ENCODE results near the gene SRCIN1.

SRCIN1 gene

GRCh38 chr17:38565853-38566665 is 39.7 kb downstream of the SRCIN1 start:
- H3K4me2 ChIP-seq (ENCODE audit: low read depth, low read length, poor library complexity, severe bottlenecking), result no peak overlapping the region
- TF ChIP-seq EZH2phosphoT487 (conservative IDR thresholded peaks at IDR 0.05; ENCODE audit: low read length) (no peak), CTCF (IDR thresholded peaks at IDR 0.05; ENCODE audit: insufficient read depth, low read length, poor library complexity, severe bottlenecking) (no peak)
- H3K9me2 ChIP-seq (replicated peaks; ENCODE audit: insufficient read depth, low read length), result no peaks in the 10 kb centered on the region
- no peaks in the 10 kb centered on the region for H3K79me2 ChIP-seq (ENCODE audit: insufficient read depth, low read length)
- H3K36me3 ChIP-seq (ENCODE audit: low read length), result no peaks in the 10 kb centered on the region
- H3K9me3 ChIP-seq (ENCODE audit: insufficient read depth, low read length), result no peaks in the 10 kb centered on the region
- no peaks in the 10 kb centered on the region for H4K20me1 ChIP-seq (ENCODE audit: low read depth, low read length)
- H3K27ac ChIP-seq (ENCODE audit: low read depth, low read length), result no peak overlapping the region
- H3K9ac ChIP-seq (ENCODE audit: low read length), result no peak overlapping the region
- no peaks in the 10 kb centered on the region for H3K27me3 ChIP-seq (ENCODE audit: low read length)
- no peak overlapping the region for H2AFZ ChIP-seq (ENCODE audit: low read depth, low read length, severe bottlenecking)
- H3K4me3 ChIP-seq (ENCODE audit: insufficient read depth, low read length, poor library complexity, severe bottlenecking), result no peak overlapping the region
- no peaks in the 10 kb centered on the region for H3F3A ChIP-seq (ENCODE audit: insufficient read depth)

GRCh38 chr17:38564869-38565268 is 40.9 kb downstream of the SRCIN1 start:
- Histone ChIP-seq H3K9ac (ENCODE audit: low read length) (no peak overlapping the region), H3K27me3 (ENCODE audit: low read length) (no peaks in the 10 kb centered on the region), H3K27ac (ENCODE audit: low read depth, low read length) (no peak overlapping the region), H3K4me3 (ENCODE audit: insufficient read depth, low read length, poor library complexity, severe bottlenecking) (no peak overlapping the region), H4K20me1 (ENCODE audit: low read depth, low read length) (no peaks in the 10 kb centered on the region), H3K79me2 (ENCODE audit: insufficient read depth, low read length) (no peaks in the 10 kb centered on the region), H2AFZ (ENCODE audit: low read depth, low read length, severe bottlenecking) (no peak overlapping the region), H3K4me2 (ENCODE audit: low read depth, low read length, poor library complexity, severe bottlenecking) (no peak overlapping the region), H3F3A (ENCODE audit: insufficient read depth) (no peaks in the 10 kb centered on the region), H3K9me3 (ENCODE audit: insufficient read depth, low read length) (no peaks in the 10 kb centered on the region), H3K9me2 (replicated peaks; ENCODE audit: insufficient read depth, low read length) (no peaks in the 10 kb centered on the region), H3K36me3 (ENCODE audit: low read length) (no peaks in the 10 kb centered on the region)
- no peak for TF ChIP-seq EZH2phosphoT487 (conservative IDR thresholded peaks at IDR 0.05; ENCODE audit: low read length)
- TF ChIP-seq CTCF (IDR thresholded peaks at IDR 0.05; ENCODE audit: insufficient read depth, low read length, poor library complexity, severe bottlenecking), result no peak

- Histone ChIP-seq H3K9me3 (ENCODE audit: insufficient read depth, low read length) (no peaks in the 10 kb centered on the region), H3K4me2 (ENCODE audit: low read depth, low read length, poor library complexity, severe bottlenecking) (no peak overlapping the region), H3K9ac (ENCODE audit: low read length) (no peak overlapping the region), H3K79me2 (ENCODE audit: insufficient read depth, low read length) (no peaks in the 10 kb centered on the region), H3K27ac (ENCODE audit: low read depth, low read length) (no peak overlapping the region), H3K4me3 (ENCODE audit: insufficient read depth, low read length, poor library complexity, severe bottlenecking) (no peak overlapping the region), H3K27me3 (ENCODE audit: low read length) (no peaks in the 10 kb centered on the region), H2AFZ (ENCODE audit: low read depth, low read length, severe bottlenecking) (no peak overlapping the region), H3F3A (ENCODE audit: insufficient read depth) (no peaks in the 10 kb centered on the region), H3K36me3 (ENCODE audit: low read length) (no peaks in the 10 kb centered on the region), H4K20me1 (ENCODE audit: low read depth, low read length) (no peaks in the 10 kb centered on the region), H3K9me2 (replicated peaks; ENCODE audit: insufficient read depth, low read length) (no peaks in the 10 kb centered on the region)
- TF ChIP-seq EZH2phosphoT487 (conservative IDR thresholded peaks at IDR 0.05; ENCODE audit: low read length), result no peak
Observed at GRCh38 chr17:38564254-38564837, 41.4 kb downstream of the SRCIN1 start.
